HEK293T (cell line): Measurements from ENCODE around the gene TFAM.

ENCODE experiments used
- CTCF ChIA-PET: fragments of 350-600 bp; formaldehyde crosslinking; extraction: SDS; loops from one replicate; lab custom pipeline; 2021; ENCODE audit warnings: antibody characterized with exemption, inconsistent platforms; lab: Yijun Ruan, JAX
- POLR2A ChIA-PET: fragments of 350-600 bp; formaldehyde crosslinking; extraction: SDS; loops from one replicate; lab custom pipeline; 2020; ENCODE audit warnings: antibody characterized with exemption, inconsistent platforms; lab: Yijun Ruan, JAX
- DNase-seq: peaks from one replicate; pipeline ENCODE4 v3.0.0; 2012; ENCODE audit warnings: mixed read lengths; ENCODE audit errors: extremely low spot score
- ARNT ChIP-seq: fragments of 450-650 bp; IDR thresholded peaks from 2 replicates; pipeline ENCODE4 v1.6.1; 2017; ENCODE audit warnings: mild to moderate bottlenecking
- BHLHE40 ChIP-seq: fragments of 450-650 bp; IDR thresholded peaks from 2 replicates; pipeline ENCODE4 v1.6.1; 2016; ENCODE audit warnings: mild to moderate bottlenecking, moderate library complexity, borderline replicate concordance
- CTBP1 ChIP-seq: fragments of 450-650 bp; IDR thresholded peaks from 2 replicates; pipeline ENCODE4 v1.6.1; 2016; ENCODE audit warnings: borderline replicate concordance
- ELF4 ChIP-seq: fragments of 450-650 bp; IDR thresholded peaks from 2 replicates; pipeline ENCODE4 v1.6.1; 2017; ENCODE audit warnings: antibody characterized with exemption
- FOXA1 ChIP-seq: fragments of 450-650 bp; IDR thresholded peaks from 2 replicates; pipeline ENCODE4 v1.6.1; 2016; ENCODE audit warnings: mild to moderate bottlenecking
- FOXK2 ChIP-seq: fragments of 450-650 bp; IDR thresholded peaks from 2 replicates; pipeline ENCODE4 v1.6.1; 2016; ENCODE audit warnings: mild to moderate bottlenecking
- FOXM1 ChIP-seq: fragments of 450-650 bp; IDR thresholded peaks from 2 replicates; pipeline ENCODE4 v1.6.1; 2017; ENCODE audit warnings: mild to moderate bottlenecking, borderline replicate concordance
- HDGF ChIP-seq: fragments of 450-650 bp; IDR thresholded peaks from 2 replicates; pipeline ENCODE4 v1.6.1; 2017; ENCODE audit warnings: antibody characterized with exemption, borderline replicate concordance
- L3MBTL2 ChIP-seq: fragments of 450-650 bp; conservative IDR thresholded peaks from 2 replicates; pipeline ENCODE4 v1.6.1; 2016; ENCODE audit warnings: mild to moderate bottlenecking
- LEF1 ChIP-seq: fragments of 450-650 bp; IDR thresholded peaks from 2 replicates; pipeline ENCODE4 v1.6.1; 2017; ENCODE audit warnings: mild to moderate bottlenecking, borderline replicate concordance
- NFRKB ChIP-seq: fragments of 450-650 bp; IDR thresholded peaks from 2 replicates; pipeline ENCODE4 v1.6.1; 2016; ENCODE audit warnings: mild to moderate bottlenecking, moderate library complexity
- SP1 ChIP-seq: fragments of 450-650 bp; IDR thresholded peaks from 2 replicates; pipeline ENCODE4 v1.6.1; 2017
- SUZ12 ChIP-seq: fragments of 450-650 bp; IDR thresholded peaks from 2 replicates; pipeline ENCODE4 v1.6.1; 2016; ENCODE audit warnings: mild to moderate bottlenecking
- TARDBP ChIP-seq: fragments of 450-650 bp; IDR thresholded peaks from 2 replicates; pipeline ENCODE4 v1.6.1; 2016
- ZNF384 ChIP-seq: fragments of 450-650 bp; IDR thresholded peaks from 2 replicates; pipeline ENCODE4 v1.6.1; 2016
- TF ChIP-seq, protein P1 (sequence below): fragments of 450-650 bp; IDR thresholded peaks from 2 replicates; pipeline ENCODE4 v1.6.1; 2016

The TFAM gene

DNA sequence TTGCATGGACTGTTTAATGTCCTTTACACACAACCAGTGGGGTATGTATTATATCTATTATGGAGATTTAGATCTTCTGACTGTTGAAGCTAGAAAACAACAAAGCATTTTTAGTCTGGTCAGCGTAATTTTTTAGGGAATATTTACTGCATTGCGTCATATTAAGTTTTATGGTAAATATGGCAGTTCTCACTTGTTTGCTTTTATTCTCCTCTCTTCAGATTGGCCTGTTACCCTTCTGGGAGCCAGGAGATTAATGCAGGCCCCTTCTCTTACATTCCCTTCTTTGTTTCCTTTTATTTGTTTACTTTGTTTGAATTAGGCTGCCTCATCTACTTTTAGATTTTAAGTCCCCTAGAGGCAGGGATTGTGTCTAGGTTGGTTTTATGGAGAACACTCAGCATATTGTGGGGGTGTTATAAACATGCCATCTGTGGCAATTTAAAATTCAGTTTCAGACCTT, 36.6 kb upstream of the TFAM start:
- ChIA-PET CTCF (no interaction called here), POLR2A (interaction anchor here (0.9 kb wide), 1 partner anchor 13 kb away, joined by 5 read pairs; no protein-coding TSS in a partner anchor)
- TF ChIP-seq ZNF384 (no peak), LEF1 (no peak), HDGF (no peak), L3MBTL2 (no peak), ARNT (no peak), CTBP1 (0 out of 2 replicates have a peak, but pooled peaks have one; percentile 61), FOXK2 (0 out of 2 replicates have a peak, but pooled peaks have one; percentile 32), BHLHE40 (no peak)
- TF ChIP-seq, protein P1, sequence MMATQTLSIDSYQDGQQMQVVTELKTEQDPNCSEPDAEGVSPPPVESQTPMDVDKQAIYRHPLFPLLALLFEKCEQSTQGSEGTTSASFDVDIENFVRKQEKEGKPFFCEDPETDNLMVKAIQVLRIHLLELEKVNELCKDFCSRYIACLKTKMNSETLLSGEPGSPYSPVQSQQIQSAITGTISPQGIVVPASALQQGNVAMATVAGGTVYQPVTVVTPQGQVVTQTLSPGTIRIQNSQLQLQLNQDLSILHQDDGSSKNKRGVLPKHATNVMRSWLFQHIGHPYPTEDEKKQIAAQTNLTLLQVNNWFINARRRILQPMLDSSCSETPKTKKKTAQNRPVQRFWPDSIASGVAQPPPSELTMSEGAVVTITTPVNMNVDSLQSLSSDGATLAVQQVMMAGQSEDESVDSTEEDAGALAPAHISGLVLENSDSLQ: 0 out of 2 replicates have a peak, but pooled peaks have one; percentile 35
- DNase-seq: no peak

GRCh38 chr10:58350023-58350422, 35.2 kb upstream of the TFAM start:
- TF ChIP-seq SUZ12 (no peak), ZNF384 (no peak), L3MBTL2 (no peak), CTBP1 (no peak), ELF4 (no peak), FOXK2 (no peak), FOXM1 (no peak), ARNT (no peak), BHLHE40 (no peak), SP1 (no peak), TARDBP (no peak), HDGF (no peak), LEF1 (no peak), FOXA1 (no peak), NFRKB (no peak)
- TF ChIP-seq, protein P1: no peak
- POLR2A ChIA-PET: interaction anchor here (1.2 kb wide), 1 partner anchor 14 kb away, joined by 4 read pairs; no protein-coding TSS in a partner anchor
- DNase-seq: no peak
- CTCF ChIA-PET: interaction anchor here (0.6 kb wide), 1 partner anchor 159 kb away, joined by 3 read pairs; no protein-coding TSS in a partner anchor

- DNase-seq: no peak
- ChIA-PET CTCF (no interaction called here), POLR2A (interaction anchor here (0.6 kb wide), 1 partner anchor 34 kb away, joined by 3 read pairs; no protein-coding TSS in a partner anchor)
- no peak for TF ChIP-seq ELF4
- no peak for TF ChIP-seq FOXA1
- TF ChIP-seq CTBP1: no peak
- TF ChIP-seq FOXK2: no peak
- TF ChIP-seq ZNF384: no peak
These were observed 34.4 kb upstream of the TFAM start for GRCh38 chr10:58350619-58351323.

- POLR2A ChIA-PET: interaction anchor here (1.0 kb wide), 1 partner anchor 83 kb away, joined by 6 read pairs; the partner anchor contains the start of gene CISD1
- no peak for DNase-seq
These were observed 33.3 kb upstream of the TFAM start for GRCh38 chr10:58351616-58352578.

GRCh38 chr10:58352956-58353610, 32.1 kb upstream of the TFAM start:
- peak; percentile 19 for DNase-seq
- ChIA-PET POLR2A (interaction anchor here (1.0 kb wide), 1 partner anchor 84 kb away, joined by 6 read pairs; the partner anchor contains the start of gene CISD1), CTCF (interaction anchor here (1.2 kb wide), 1 partner anchor 8 kb away, joined by 3 read pairs; no protein-coding TSS in a partner anchor)
- no peak for TF ChIP-seq FOXM1
- TF ChIP-seq, protein P1: peak; percentile 86

More at GRCh38 chr10:58351616-58352578, 33.3 kb upstream of the TFAM start:
- CTCF ChIA-PET: interaction anchor here (0.5 to 1.2 kb wide), 2 partner anchors 7 to 19 kb away, joined by 3 read pairs; no protein-coding TSS in a partner anchor
- no peak for TF ChIP-seq ELF4
- TF ChIP-seq FOXA1: no peak
- TF ChIP-seq SP1: no peak
- TF ChIP-seq, protein P1: peak; percentile 32; the same call in 1 of the 2 replicates
